H9 (cell line): ENCODE data around the gene FNIP2. TPM values are rescaled to one million over a fixed set of nuclear protein-coding genes. Genes with fewer than 3 reads are reported as not detected.
A peak's percentile ranks its signal among the peaks of the same experiment; 100 is the strongest.
"Not testable (repeated sequence)": the region's sequence is repeated elsewhere in the genome, so short reads cannot be mapped to it uniquely, and the experiment has no call there.

Experiments
- DNase-seq: peaks from one replicate; pipeline ENCODE4 v3.0.0-alpha.2; 2017
- H2AFZ ChIP-seq: one replicate; pipeline ENCODE4 v1.6.1; 2013; ENCODE audit warnings: mild to moderate bottlenecking, low read length, control low read depth, moderate library complexity
- H2AK5ac ChIP-seq: 2 replicates; pipeline ENCODE4 v1.6.1; 2013; ENCODE audit warnings: low read length, control low read depth, mixed read lengths; ENCODE audit not compliant: insufficient read length
- H2BK120ac ChIP-seq: one replicate; pipeline ENCODE4 v1.6.1; 2013; ENCODE audit warnings: low read depth, mild to moderate bottlenecking, low read length, control low read depth, inconsistent platforms; ENCODE audit not compliant: poor library complexity, severe bottlenecking
- H2BK12ac ChIP-seq: 2 replicates; pipeline ENCODE4 v1.6.1; 2013; ENCODE audit warnings: low read length, control low read depth, mixed read lengths, low read depth; ENCODE audit not compliant: insufficient read length
- H2BK15ac ChIP-seq: 2 replicates; pipeline ENCODE4 v1.6.1; 2013; ENCODE audit warnings: low read depth, low read length, control low read depth
- H2BK20ac ChIP-seq: one replicate; pipeline ENCODE4 v1.6.1; 2013; ENCODE audit warnings: low read depth, mild to moderate bottlenecking, low read length, control low read depth, inconsistent platforms; ENCODE audit not compliant: poor library complexity, severe bottlenecking
- H2BK5ac ChIP-seq: 2 replicates; pipeline ENCODE4 v1.6.1; 2013; ENCODE audit warnings: low read length, control low read depth, mixed read lengths; ENCODE audit not compliant: insufficient read length
- H3K14ac ChIP-seq: 2 replicates; pipeline ENCODE4 v1.6.1; 2013; ENCODE audit warnings: low read length, control low read depth; ENCODE audit not compliant: insufficient read depth
- H3K18ac ChIP-seq: 2 replicates; pipeline ENCODE4 v1.6.1; 2013; ENCODE audit warnings: low read depth, mild to moderate bottlenecking, mixed read lengths, low read length, control low read depth; ENCODE audit not compliant: insufficient read length
- H3K23ac ChIP-seq: 2 replicates; pipeline ENCODE4 v1.6.1; 2013; ENCODE audit warnings: low read length, control low read depth, mixed read lengths, low read depth; ENCODE audit not compliant: insufficient read length
- H3K23me2 ChIP-seq: 2 replicates; pipeline ENCODE4 v1.6.1; 2013; ENCODE audit warnings: low read depth, mild to moderate bottlenecking, mixed read lengths, low read length, control low read depth; ENCODE audit not compliant: insufficient read length, poor library complexity, severe bottlenecking
- H3K27ac ChIP-seq: 2 replicates; pipeline ENCODE4 v1.5.1; 2013; ENCODE audit warnings: low read length, control low read depth, mixed read lengths, low read depth; ENCODE audit not compliant: insufficient read length
- H3K27me3 ChIP-seq: 2 replicates; pipeline ENCODE4 v1.6.1; 2013; ENCODE audit warnings: low read length, control low read depth, inconsistent platforms; ENCODE audit not compliant: insufficient read depth
- H3K4ac ChIP-seq: 2 replicates; pipeline ENCODE4 v1.6.1; 2013; ENCODE audit warnings: low read depth, mild to moderate bottlenecking, control low read depth, inconsistent platforms, low read length, moderate library complexity
- H3K4me1 ChIP-seq: 2 replicates; pipeline ENCODE4 v1.6.1; 2013; ENCODE audit warnings: low read length, control low read depth, inconsistent platforms; ENCODE audit not compliant: insufficient read depth
- H3K4me2 ChIP-seq: 2 replicates; pipeline ENCODE4 v1.6.1; 2013; ENCODE audit warnings: low read length, control low read depth, mixed read lengths; ENCODE audit not compliant: insufficient read length, insufficient read depth
- H3K56ac ChIP-seq: 2 replicates; pipeline ENCODE4 v1.6.1; 2013; ENCODE audit warnings: low read depth, mild to moderate bottlenecking, mixed read lengths, low read length, control low read depth; ENCODE audit not compliant: insufficient read length
- H3K79me1 ChIP-seq: 2 replicates; pipeline ENCODE4 v1.6.1; 2013; ENCODE audit warnings: low read depth, mild to moderate bottlenecking, moderate library complexity, low read length, control low read depth, inconsistent platforms; ENCODE audit not compliant: insufficient read depth, poor library complexity, severe bottlenecking
- H3K79me2 ChIP-seq: 2 replicates; pipeline ENCODE4 v1.6.1; 2013; ENCODE audit warnings: low read length, control low read depth, inconsistent platforms; ENCODE audit not compliant: insufficient read depth
- H3K9ac ChIP-seq: 2 replicates; pipeline ENCODE4 v1.6.1; 2013; ENCODE audit warnings: low read length, control low read depth, mixed read lengths; ENCODE audit not compliant: insufficient read length; ENCODE audit errors: extremely low read depth
- H3K9me3 ChIP-seq: one replicate; pipeline ENCODE4 v1.6.1; 2013; ENCODE audit warnings: low read depth, low read length, inconsistent platforms; ENCODE audit not compliant: control insufficient read depth
- H3T11ph ChIP-seq: one replicate; pipeline ENCODE4 v1.6.1; 2013; ENCODE audit warnings: mild to moderate bottlenecking, low read length, control low read depth, inconsistent platforms
- H4K20me1 ChIP-seq: one replicate; pipeline ENCODE4 v1.6.1; 2013; ENCODE audit not compliant: control insufficient read depth, insufficient read length, insufficient read depth
- H4K5ac ChIP-seq: 2 replicates; pipeline ENCODE4 v1.6.1; 2013; ENCODE audit warnings: low read depth, mild to moderate bottlenecking, mixed read lengths, low read length, control low read depth; ENCODE audit not compliant: insufficient read length
- H4K8ac ChIP-seq: replicated peaks from 2 replicates; pipeline ENCODE4 v1.6.1; 2013; ENCODE audit warnings: low read length, control low read depth, mixed read lengths, low read depth; ENCODE audit not compliant: insufficient read length
- H4K91ac ChIP-seq: 2 replicates; pipeline ENCODE4 v1.6.1; 2013; ENCODE audit warnings: low read depth, mild to moderate bottlenecking, moderate library complexity, mixed read lengths, low read length, control low read depth; ENCODE audit not compliant: insufficient read length
- H3K27ac Mint-ChIP-seq, 3 experiments: 2 replicates in 2 of 3; 3 replicates in 1 of 3; pipeline ENCODE4 v1.8.0; 2020 to 2021; ENCODE audit warnings: mixed read lengths in 3 of 3, mild to moderate bottlenecking in 1 of 3, moderate library complexity in 1 of 3
- H3K27me3 Mint-ChIP-seq: 2 replicates; pipeline ENCODE4 v1.8.0; 2021; ENCODE audit warnings: low read depth, mild to moderate bottlenecking, moderate library complexity, mixed read lengths
- H3K36me3 Mint-ChIP-seq, 3 experiments: 2 replicates in 2 of 3; 3 replicates in 1 of 3; pipeline ENCODE4 v1.8.0; 2020 to 2021; ENCODE audit warnings: low read depth in 3 of 3, mixed read lengths in 3 of 3; ENCODE audit not compliant: insufficient read depth in 1 of 3
- H3K4me1 Mint-ChIP-seq, 2 experiments: 2 replicates each; pipeline ENCODE4 v1.8.0; 2020; ENCODE audit warnings: mixed read lengths in 2 of 2
- H3K4me3 Mint-ChIP-seq, 2 experiments: 2 replicates in 1 of 2; 3 replicates in 1 of 2; pipeline ENCODE4 v1.8.0; 2020 to 2021; ENCODE audit warnings: mild to moderate bottlenecking in 2 of 2, mixed read lengths in 2 of 2, moderate library complexity in 1 of 2
- H3K9me3 Mint-ChIP-seq, 2 experiments: 2 replicates in 1 of 2; 3 replicates in 1 of 2; pipeline ENCODE4 v1.8.0; 2020; ENCODE audit warnings: mild to moderate bottlenecking in 2 of 2, mixed read lengths in 2 of 2, moderate library complexity in 1 of 2
- WGBS: extraction: QIAGEN DNeasy Blood & Tissue Kit; methylation state at CpG from one replicate; pipeline ENCODE4 v1.1.7; 2013; ENCODE audit warnings: missing lambda C conversion rate, low lambda C conversion rate, mixed read lengths; ENCODE audit not compliant: insufficient read length; ENCODE audit errors: extremely low coverage; 5-methylcytosine and 5-hydroxymethylcytosine counted together
- total RNA-seq: library from RNA; stranded (reverse); gene quantifications from 2 replicates; pipeline ENCODE4 v1.2.1, GENCODE V29; 2021
- TF ChIP-seq, protein P1 (sequence below): fragments of 200-600 bp; sonication (generic); conservative IDR thresholded peaks from 3 replicates; pipeline ENCODE4 v1.8.0; 2021; ENCODE audit warnings: antibody characterized with exemption, mild to moderate bottlenecking

Gene FNIP2
- total RNA-seq, 1 experiment from 2014 or later = 9.6 TPM

DNA sequence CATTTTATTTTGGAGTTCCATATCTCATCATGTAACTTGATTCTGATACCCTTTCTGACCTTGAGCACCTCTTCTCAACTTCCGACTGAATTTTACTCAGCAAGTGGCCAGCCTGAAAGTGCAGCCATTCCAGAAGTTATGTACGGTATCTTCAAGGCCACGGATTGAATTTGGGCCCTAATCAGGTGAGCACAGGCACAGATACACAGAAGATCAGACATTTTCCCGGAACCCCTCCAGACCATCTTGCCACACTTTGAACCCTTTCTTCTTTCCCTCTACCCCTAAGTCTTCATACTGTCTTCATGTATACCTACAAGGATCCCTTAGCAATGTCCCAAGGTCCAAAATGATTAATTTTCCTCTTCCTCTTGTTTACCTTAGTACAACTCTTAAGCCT lies 108.2 kb downstream of the FNIP2 start:
- Mint-ChIP-seq H3K9me3 (peaks cover 10 to 11% of the 10 kb centered on the region in 2 experiments; a peak in 4 of 5 replicates), H3K4me1 (peaks cover 4 to 5% of the 10 kb centered on the region in 2 experiments), H3K36me3 (peaks cover 18 to 30% (median 23%) of the 10 kb centered on the region in 3 experiments), H3K27ac (peak overlapping the region in 1 of 3 experiments; percentile 12; a peak in 1 of 7 replicates), H3K27me3 (no peaks in the 10 kb centered on the region), H3K4me3 (no peak overlapping the region)
- H3K23me2 ChIP-seq = no peaks in the 10 kb centered on the region
- H3K23ac ChIP-seq = no peak overlapping the region
- no peak overlapping the region for H3K4ac ChIP-seq
- no peak overlapping the region for H3K4me2 ChIP-seq
- no CpG with 5 or more reads among the region's 4 CpGs for WGBS
- no peaks in the 10 kb centered on the region for H3K79me1 ChIP-seq
- H2BK5ac ChIP-seq = no peak overlapping the region
- no peak overlapping the region for H3K56ac ChIP-seq
- DNase-seq = no peak
- no peak overlapping the region for H2AFZ ChIP-seq
- H3K27ac ChIP-seq = no peak overlapping the region
- H4K20me1 ChIP-seq = no peaks in the 10 kb centered on the region
- TF ChIP-seq, protein P1, sequence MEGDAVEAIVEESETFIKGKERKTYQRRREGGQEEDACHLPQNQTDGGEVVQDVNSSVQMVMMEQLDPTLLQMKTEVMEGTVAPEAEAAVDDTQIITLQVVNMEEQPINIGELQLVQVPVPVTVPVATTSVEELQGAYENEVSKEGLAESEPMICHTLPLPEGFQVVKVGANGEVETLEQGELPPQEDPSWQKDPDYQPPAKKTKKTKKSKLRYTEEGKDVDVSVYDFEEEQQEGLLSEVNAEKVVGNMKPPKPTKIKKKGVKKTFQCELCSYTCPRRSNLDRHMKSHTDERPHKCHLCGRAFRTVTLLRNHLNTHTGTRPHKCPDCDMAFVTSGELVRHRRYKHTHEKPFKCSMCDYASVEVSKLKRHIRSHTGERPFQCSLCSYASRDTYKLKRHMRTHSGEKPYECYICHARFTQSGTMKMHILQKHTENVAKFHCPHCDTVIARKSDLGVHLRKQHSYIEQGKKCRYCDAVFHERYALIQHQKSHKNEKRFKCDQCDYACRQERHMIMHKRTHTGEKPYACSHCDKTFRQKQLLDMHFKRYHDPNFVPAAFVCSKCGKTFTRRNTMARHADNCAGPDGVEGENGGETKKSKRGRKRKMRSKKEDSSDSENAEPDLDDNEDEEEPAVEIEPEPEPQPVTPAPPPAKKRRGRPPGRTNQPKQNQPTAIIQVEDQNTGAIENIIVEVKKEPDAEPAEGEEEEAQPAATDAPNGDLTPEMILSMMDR = no peak
- H2BK15ac ChIP-seq = no peak overlapping the region
- H2BK12ac ChIP-seq = no peak overlapping the region
- H4K8ac ChIP-seq = no peak overlapping the region
- no peak overlapping the region for H3K14ac ChIP-seq
- H2BK20ac ChIP-seq = no peak overlapping the region
- H3K4me1 ChIP-seq = no peaks in the 10 kb centered on the region
- H3K9ac ChIP-seq = no peak overlapping the region
- peaks cover 5% of the 10 kb centered on the region for H3K9me3 ChIP-seq
- H2AK5ac ChIP-seq = no peak overlapping the region
- H3K79me2 ChIP-seq = no peaks in the 10 kb centered on the region; the same call in 1 of the 2 replicates
- H3T11ph ChIP-seq = no peak overlapping the region
- H4K5ac ChIP-seq = no peak overlapping the region
- no peak overlapping the region for H2BK120ac ChIP-seq
- H4K91ac ChIP-seq = no peak overlapping the region
- no peak overlapping the region for H3K18ac ChIP-seq
- no peaks in the 10 kb centered on the region for H3K27me3 ChIP-seq

- not testable (repeated sequence) for H2BK120ac ChIP-seq, H4K5ac ChIP-seq, H3K4me1 Mint-ChIP-seq, H3K9ac ChIP-seq, H3K4me1 ChIP-seq, H4K8ac ChIP-seq, H3K23me2 ChIP-seq, H4K91ac ChIP-seq, H3K27ac ChIP-seq, H3K23ac ChIP-seq, H3K4me3 Mint-ChIP-seq, H3K4ac ChIP-seq, H3K79me2 ChIP-seq, H3T11ph ChIP-seq, H3K56ac ChIP-seq, H2BK20ac ChIP-seq, H2BK15ac ChIP-seq, H3K14ac ChIP-seq, H3K27me3 ChIP-seq, DNase-seq, H3K9me3 ChIP-seq, H3K27me3 Mint-ChIP-seq, H2BK5ac ChIP-seq, H3K27ac Mint-ChIP-seq, H3K4me2 ChIP-seq, H3K79me1 ChIP-seq, H2AK5ac ChIP-seq, H3K18ac ChIP-seq, H2BK12ac ChIP-seq, H2AFZ ChIP-seq, H4K20me1 ChIP-seq
- peaks cover 23 to 35% (median 27%) of the 10 kb centered on the region in 3 experiments for H3K36me3 Mint-ChIP-seq
- no CpG with 5 or more reads among the region's 30 CpGs for WGBS
- peaks cover 14% of the 10 kb centered on the region in 2 experiments; a peak in 4 of 5 replicates for H3K9me3 Mint-ChIP-seq
Observed at GRCh38 chr4:158882142-158882541, 113.3 kb downstream of the FNIP2 start.
